ENCODE results near the gene NRXN3.

The NRXN3 gene

DNA sequence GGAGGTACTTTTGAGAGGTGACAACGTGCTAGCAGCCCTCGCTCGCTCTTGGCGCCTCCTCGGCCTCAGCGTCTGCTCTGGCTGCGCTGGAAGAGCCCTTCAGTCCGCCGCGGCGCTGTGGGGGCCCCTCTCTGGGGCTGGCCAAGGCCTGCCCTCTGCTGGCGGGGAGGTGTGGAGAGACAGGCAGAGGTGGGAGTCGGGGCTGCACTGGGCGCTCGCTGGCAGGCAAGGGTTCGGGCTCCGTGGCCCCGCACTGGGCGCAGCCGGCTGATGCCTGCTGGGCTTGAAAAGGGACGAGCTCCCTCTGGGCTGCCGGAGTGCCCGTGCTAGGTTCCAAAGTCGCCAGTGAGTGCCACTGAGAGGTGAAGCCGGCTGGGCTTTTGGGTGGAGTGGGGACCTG is 1461.1 kb downstream of the NRXN3 start:
- in situ Hi-C loops (cut with MboI; ENCODE audit: low sequenced_read_pairs) = no loop called here

DNA sequence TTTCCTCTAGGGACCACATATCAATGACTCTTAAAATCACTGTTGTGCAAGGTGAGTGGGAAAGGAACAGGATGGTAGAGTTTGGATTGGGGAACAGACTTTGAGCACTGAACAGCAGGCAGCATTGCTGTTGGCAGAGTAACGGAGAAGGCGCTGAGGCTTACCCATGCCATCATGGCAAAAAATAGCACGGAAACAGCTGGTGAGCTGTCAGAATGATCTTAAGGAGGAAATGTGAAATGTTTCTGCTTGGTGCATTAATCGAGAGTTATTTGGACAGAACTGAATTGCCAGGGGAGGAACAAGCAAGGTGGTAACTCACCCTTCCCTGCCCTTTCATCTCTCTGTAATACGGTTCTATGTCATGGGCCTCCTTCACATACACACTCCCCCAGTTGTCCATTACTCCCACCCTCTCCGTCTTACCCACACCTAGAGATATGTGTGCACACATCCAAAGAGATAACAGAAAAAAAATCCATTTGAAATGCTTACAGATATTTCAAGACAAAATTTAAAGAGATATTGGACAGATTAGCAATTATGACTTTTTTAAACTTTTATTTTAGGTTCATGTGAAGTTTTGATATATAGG is 1468.6 kb downstream of the NRXN3 start:
- in situ Hi-C loops (cut with MboI; ENCODE audit: low sequenced_read_pairs) = no loop called here

DNA sequence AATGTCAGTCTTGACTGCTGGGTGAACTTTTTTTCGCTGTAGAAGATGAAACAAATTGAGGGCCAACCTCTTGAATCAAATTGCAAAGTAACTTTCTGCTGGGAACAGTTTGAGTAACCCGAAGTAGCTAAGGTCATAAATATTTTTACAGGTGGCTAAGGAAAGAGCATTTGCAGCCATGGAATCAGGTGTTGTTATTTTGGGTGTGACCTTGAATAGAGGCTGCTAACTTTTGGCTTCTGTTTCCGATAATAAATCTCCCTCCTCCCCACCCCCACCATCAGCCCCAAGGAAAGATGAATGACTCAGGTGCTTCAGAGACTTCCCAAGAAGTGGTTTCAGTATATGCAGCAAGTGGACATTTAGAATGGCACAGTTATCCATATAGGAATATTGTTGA is 1469.4 kb downstream of the NRXN3 start:
- in situ Hi-C loops (cut with MboI; ENCODE audit: low sequenced_read_pairs) = no loop called here

DNA sequence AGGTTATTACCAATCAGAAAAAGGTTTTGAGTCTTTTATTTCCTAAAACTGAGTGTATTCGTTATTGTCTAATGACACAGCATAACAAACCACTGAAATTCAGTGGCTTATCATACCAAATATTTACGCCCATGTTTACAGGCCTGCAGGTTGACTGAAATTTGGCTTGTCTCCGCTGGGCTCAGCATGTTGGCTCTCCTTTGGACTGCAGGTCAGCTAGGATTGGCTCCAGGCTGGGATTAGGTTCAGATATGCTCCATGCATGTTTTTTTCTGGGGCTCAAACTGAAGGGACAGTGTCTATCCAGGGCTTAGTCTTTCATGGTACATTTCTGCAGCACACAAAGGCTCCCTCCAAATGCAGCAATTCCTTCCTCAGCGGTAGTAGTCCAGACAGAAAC is 1471.2 kb downstream of the NRXN3 start:
- in situ Hi-C loops (cut with MboI; ENCODE audit: low sequenced_read_pairs) = no loop called here

DNA sequence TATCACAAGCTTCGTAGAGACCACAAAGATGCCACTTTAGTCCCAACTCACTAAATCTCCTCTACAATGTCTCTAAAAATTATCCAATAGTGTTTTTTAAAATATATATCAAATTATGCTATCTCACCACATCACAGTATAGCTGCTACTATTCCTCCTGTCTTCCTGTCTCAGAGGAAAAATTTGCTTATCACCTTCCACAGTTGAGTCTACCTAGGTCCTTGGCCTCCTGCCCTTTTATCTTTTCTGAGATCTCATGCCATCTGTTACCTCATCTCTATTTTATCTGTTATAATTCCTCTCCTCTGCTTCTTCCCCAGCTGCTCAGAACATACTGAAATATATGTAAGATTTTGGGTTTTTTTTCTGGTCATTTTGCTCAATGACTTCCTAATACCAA is 1473.0 kb downstream of the NRXN3 start:
- in situ Hi-C loops (cut with MboI; ENCODE audit: low sequenced_read_pairs) = no loop called here

DNA sequence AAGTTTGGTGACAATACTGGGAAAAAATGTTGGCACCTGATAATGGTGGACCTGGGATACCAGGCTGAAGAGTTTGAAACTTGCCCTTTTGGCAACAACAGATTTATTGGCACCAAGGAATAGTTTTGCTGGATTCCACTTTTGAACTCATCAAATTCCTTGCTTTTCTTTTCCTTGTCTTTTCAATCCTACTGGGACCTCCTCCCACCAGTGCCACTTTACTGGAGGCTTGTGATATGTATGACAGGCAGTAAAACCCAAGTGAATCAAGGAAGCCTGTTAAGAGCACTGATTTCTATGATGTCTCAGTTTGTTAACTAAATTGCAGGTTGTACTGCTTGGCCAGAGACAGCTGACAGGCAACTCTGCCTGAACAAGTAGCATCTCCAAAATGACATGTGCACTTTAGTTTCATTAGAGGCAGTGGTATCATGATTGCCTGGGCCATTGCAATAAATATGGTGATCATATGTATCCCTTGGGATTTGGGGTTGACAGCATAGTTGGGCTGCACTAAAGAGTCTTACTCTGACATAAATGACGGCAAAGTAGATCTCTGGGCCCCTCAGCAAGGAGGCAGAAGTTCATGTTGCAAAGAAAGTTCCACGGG is 1475.7 kb downstream of the NRXN3 start:
- in situ Hi-C loops (cut with MboI; ENCODE audit: low sequenced_read_pairs) = no loop called here

DNA sequence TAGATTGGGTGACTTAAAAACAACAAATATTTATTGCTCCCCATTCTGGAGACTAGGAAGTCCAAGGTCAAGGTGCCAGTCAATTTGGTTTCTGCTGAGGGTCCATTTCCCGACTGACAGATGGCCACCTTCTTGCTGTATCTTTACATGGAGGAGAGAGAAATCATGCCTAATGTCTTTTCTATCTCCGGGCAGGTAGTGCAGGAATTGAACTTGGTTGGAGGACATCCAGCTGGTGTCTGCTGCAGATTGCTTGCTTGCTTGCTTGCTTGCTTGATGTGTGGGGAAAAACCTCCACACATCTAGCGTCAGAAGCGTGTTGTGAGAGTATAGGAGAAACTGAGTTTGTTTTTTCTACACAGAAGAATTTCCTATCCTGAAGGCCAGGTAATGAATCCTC is 1479.7 kb downstream of the NRXN3 start:
- in situ Hi-C loops (cut with MboI; ENCODE audit: low sequenced_read_pairs) = no loop called here

DNA sequence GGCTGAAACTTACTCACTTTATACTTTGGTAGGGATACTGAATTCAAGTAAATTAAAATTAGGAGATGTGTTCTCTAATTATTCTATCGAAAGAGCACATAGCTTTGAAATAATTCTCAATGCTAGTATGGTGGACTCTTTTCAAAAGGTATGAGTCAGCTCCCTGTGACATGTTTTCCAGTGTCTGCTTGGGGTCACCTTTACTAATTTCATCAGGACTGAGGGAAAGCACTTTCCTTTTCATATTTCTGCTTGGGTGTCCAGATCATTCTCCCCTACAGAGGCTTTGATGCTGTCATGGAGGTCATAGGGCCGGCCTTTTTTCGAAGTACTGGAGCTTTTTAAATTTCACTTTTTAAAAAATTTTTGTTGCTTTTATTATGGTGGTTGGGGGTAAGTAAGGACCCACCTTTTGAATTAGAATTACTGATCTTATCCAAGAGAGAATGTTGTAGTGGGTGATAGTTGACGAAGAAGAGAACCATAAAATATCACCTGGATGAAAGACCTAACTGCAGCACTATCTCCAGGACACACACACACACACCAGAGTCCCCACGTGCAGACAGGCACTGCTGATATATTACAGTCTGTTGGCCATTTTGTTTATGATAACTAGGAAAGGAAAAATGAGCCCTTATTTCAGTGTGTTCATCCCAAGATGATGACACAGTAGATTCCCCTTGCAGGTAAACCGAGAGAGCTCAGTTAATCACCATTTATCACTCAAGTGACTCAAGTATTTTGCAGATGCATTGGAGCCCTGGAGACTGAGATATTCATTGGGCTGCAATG is 1482.5 kb downstream of the NRXN3 start:
- in situ Hi-C loops (cut with MboI; ENCODE audit: low sequenced_read_pairs) = no loop called here

DNA sequence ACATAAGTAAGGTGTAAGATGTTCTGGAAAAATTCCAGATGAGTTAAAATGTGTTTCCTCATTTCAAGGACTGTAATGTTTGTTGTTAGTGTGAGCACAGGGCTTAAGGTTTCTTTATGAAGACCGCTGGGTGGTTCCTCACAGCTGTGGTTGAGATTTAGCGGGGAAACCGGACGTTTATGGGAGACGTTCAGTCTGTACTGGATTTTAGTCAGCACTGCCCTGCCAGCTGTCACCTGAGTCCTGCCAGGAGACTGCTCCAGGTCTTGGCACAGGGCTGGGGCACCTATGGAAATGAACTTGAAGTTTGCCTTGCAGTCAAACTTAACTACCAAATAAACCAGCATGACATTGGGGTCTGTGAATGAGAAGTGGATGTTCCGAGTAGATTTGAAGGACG is 1485.9 kb downstream of the NRXN3 start:
- in situ Hi-C loops (cut with MboI; ENCODE audit: low sequenced_read_pairs) = no loop called here

DNA sequence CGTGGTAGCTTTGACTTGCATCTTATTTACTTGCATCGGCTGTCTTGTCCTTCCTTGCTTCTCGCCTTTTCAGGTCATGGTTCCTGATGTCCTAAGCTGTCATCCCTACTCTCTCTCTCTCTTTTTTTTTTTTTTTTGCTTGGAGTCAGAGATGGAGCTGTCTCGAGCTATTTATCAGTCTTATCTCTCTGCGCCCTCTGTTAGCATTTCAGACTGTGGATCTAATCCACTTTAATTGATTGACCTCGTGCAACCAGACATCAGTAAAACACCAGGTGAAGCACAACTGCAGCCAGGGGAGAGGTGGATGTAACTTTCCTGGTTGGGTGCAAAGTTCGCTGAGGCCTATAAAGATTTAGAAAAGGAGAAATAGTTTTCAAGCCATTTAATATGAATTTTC is 1486.3 kb downstream of the NRXN3 start:
- in situ Hi-C loops (cut with MboI; ENCODE audit: low sequenced_read_pairs) = no loop called here

DNA sequence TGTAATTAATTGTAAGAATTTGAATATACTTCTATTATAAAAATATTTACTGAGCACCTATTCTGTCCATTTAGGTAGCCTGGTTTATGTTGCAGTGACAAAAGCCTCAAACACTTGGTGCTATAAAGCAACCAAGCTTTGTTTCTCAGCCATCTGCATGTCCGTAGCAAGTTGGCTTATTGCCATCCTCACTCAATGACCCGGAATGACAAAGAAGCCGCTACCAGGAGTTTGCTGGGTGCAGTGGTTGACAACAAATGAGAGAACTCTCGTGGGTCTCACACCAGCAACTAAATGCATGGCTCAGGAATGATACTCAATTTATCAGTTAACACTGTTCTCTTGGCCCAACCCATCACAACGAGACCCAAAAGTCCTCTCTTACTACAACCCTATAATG is 1488.0 kb downstream of the NRXN3 start:
- in situ Hi-C loops (cut with MboI; ENCODE audit: low sequenced_read_pairs) = no loop called here

DNA sequence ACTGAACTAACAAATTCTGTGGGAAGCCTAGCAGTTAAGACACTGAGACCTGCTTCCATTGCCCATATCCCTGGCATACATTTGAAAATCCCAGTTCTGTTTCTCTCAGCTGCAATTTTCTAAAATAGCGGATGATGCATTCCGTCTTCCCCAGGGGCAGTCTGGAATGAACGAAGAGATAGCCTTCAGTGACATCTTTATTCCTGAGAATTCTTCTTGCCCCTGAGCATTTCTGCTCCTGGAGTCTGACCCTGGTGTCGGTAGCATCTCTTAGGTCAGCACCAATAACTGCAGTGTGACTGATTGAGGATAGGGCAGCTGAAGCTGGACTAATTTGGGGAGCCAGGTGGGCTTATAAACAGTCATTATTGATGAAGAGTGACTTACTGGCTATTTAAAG is 1488.6 kb downstream of the NRXN3 start:
- in situ Hi-C loops (cut with MboI; ENCODE audit: low sequenced_read_pairs) = no loop called here

DNA sequence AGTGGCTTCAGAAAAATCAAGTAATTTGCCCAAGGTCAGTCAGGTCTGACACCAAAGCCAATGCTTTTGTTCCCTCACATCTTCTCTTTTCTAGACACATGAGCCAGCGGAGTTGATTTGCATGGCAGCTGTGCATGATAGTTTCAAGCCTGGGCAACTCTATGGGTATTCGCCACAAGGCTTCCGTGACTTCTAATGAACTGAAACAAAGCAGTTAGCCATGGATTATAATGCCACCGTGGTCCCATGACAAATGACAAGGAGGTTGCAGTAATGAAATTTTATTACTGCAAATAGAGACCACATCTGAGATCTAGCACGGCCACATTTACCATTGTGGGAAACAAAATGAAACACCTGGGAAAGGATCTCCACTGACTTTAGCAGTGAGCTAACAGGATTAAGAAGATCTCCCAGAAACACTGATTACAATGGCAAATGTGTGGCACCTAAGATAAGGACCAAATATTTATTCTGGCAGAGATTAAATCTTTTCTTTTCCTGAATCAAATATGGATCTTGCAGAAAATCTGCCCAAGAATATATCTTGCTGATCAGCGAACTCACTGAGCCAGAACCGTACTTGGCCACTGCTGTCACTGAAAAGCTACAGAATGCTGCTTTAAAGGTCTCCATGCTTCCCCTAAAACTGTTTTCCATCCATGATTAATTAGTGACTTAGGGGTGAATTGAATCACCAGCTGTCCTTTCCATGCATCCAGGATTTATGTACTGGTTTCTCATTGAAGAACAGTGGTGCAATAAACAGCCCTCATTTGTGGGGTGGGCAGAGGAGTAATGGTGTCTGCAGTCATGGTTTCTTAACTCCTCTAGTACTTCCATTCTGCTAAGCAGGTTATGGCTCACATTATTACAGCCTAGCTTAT is 1490.1 kb downstream of the NRXN3 start:
- in situ Hi-C loops (cut with MboI; ENCODE audit: low sequenced_read_pairs) = no loop called here

DNA sequence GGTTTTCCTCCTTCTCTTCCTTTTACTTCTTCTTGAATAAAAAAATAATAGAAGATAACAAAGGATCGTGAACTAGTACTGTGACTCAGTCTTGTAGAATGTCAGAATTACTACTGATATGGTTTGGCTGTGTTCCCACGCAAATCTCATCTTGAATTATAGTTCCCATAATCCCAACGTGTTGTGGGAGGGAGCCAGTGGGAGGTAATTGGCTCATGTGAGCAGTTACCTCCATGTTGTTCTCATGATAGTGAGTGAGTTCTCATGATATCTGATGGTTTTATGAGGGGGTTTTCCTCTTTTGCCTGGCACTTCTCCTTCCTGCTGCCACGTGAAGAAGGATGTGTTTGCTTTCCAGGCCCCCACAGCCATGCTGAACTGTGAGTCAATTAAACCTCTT is 1491.6 kb downstream of the NRXN3 start:
- in situ Hi-C loops (cut with MboI; ENCODE audit: low sequenced_read_pairs) = no loop called here

DNA sequence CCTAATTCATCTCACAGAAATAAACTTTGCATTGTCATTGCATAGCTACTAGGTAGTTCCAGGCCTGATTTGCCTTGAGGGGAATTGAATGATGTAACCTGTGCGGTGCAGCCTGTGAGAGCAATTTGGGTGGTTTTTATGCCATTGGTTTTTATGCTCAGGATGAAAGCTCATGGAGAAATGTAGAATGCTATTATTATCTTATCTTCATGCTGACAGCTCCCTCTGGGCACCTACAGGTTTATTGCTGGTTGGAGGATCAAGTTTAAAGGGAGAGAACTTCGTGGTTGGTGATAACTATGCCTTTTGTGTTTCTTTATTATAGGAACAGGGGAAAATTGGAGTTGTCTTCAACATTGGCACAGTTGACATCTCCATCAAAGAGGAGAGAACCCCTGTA is 1493.3 kb downstream of the NRXN3 start:
- in situ Hi-C loops (cut with MboI; ENCODE audit: low sequenced_read_pairs) = no loop called here

DNA sequence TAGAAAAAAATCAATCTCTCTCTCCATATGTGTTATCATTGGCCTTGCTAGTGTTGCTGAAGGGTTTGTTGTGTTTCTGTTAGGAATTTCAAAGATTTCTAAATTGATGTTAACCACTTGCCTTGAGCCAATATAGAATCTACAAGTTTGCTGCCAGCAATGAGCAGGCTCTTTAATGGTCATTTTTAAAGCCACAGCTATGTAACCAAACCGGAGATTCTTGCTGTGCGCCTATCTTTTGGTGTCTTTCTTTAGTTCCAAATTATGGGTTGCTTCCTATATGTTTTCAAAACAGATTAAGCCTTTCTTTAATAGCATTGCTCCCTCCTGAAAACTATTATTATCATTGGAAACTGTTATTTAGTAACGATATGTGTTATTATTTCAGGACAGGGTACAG is 1495.4 kb downstream of the NRXN3 start:
- in situ Hi-C loops (cut with MboI; ENCODE audit: low sequenced_read_pairs) = no loop called here

DNA sequence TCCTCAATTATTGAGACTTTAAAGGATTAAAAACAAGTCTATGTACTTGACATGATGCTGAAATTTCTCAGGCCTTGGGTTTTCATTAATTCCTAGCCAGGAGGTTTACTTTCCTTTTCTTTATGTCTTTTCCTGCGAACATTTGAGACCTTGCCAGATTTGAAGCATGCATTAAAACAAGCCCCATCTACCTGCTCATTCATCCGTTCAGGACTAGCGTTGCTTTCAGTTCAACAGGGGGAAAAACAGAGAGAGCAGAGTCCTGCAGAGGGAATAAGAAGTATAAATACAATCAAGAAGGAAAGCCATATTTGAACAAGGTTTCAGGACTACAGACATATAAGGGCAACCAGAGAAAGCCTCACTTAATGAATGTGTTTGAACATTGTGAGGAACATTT is 1498.8 kb downstream of the NRXN3 start:
- in situ Hi-C loops (cut with MboI; ENCODE audit: low sequenced_read_pairs) = no loop called here

DNA sequence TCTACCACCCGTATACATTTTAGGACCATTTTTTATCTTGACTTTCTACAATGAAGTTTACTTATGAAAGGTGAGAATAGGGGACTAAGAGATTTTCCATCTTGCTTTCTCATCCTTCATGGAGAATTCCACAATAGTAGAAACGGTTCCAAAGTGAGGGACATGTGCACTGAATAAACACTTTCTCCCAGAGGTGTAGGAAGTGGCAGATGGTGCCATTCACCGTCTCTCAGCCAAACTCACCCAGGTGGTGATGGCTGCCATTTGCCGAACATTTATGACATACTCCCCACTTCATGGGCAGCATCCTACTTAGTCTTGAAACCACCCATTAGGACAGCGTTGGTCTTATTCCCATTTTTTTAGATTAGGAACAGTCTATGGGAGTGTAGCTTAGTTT is 1500.6 kb downstream of the NRXN3 start:
- in situ Hi-C loops (cut with MboI; ENCODE audit: low sequenced_read_pairs) = no loop called here

DNA sequence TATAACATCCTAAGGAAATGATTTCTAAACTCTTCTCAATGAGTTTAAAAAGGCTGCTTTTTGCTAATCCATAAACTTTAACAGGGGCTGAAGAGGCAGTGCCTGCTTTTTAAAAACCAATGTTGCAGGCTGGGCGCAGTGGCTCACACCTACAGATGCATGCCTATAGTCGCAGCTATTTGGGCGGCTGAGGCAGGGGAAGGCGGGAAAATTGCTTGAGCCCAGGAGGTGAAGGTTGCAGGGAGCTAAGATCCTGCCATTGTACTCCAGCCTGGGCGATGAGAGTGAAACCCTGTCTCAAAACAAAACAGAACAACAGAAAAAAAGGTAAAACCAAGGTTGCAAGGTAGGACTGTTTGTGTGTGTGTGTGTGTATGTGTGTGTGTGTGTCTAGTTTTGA is 1509.9 kb downstream of the NRXN3 start:
- in situ Hi-C loops (cut with MboI; ENCODE audit: low sequenced_read_pairs) = no loop called here

DNA sequence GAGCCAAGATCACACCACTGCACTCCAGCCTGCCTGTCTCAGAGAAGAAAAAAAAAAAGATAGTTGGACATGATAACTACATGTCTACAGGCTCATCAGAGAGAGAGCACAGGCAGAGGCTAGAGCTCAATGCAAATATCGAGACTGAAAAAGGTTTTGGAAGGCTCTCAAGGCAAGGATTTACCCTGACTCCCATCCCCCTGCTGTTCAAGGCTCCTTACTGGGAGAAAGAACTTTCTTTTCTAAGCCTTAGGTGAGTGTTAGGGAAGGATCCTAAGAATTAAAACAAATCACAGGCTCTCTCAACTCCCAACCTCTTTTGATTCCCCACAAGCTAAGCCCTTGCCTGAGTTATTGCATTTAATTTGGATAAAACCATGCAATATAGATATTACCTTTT is 1516.0 kb downstream of the NRXN3 start:
- in situ Hi-C loops (cut with MboI; ENCODE audit: low sequenced_read_pairs) = no loop called here

DNA sequence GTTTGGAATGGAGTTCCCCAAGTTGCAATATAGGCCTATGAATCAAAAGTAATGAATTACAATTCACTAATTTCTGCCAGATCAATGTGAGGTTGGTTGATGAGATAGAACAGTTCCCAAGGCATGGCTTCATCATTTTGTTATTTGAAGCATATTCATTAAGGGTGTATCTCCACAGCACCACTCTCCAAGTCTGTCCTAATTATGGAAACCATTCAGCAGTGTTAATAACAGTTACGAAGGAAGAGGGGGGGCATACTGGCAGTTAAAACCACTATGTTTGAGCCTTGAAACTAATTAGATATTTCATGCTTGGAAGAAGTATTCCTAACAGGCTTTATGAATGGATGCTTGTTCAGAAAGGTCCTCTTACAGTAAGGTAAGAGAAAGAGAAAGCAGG is 1520.8 kb downstream of the NRXN3 start:
- in situ Hi-C loops (cut with MboI; ENCODE audit: low sequenced_read_pairs) = no loop called here

All from HL-60/S4 treated with retinoic acid at 250 ng/mL for 4 days and 3 days (cell line).